ENCODE data around the gene KRTAP10-12.
"Not testable (repeated sequence)": the region's sequence is repeated elsewhere in the genome, so short reads cannot be mapped to it uniquely, and the experiment has no call there.

- not testable (repeated sequence) for TF ChIP-seq EZH2 (IDR thresholded peaks at IDR 0.05); POLR2AphosphoS5 (IDR thresholded peaks at IDR 0.05; ENCODE audit: borderline replicate concordance, low read depth, low read length)
Measured at GRCh38 chr21:44689740-44690139, 7.2 kb upstream of the KRTAP10-12 start.

Measured in SK-N-MC (cell line).